Gastroesophageal sphincter (tissue), 4 donors: ENCODE measurements around the gene KLF13. TPM values are rescaled to one million over a fixed set of nuclear protein-coding genes. Genes with fewer than 3 reads are reported as not detected.

ENCODE experiments used
- ATAC-seq: fragments of 150-250 bp; one replicate; pipeline ENCODE4 v1.9.1; 2016; ENCODE audit warnings: mild to moderate bottlenecking, moderate library complexity
- H3K27ac ChIP-seq, 4 donors: fragments of 200-600 bp; sonication (generic) in 3 of 4; 1 replicate in 3 of 4; 2 replicates in 1 of 4; pipeline ENCODE4 v1.5.1; 2016 to 2019
- H3K27me3 ChIP-seq: fragments of 200-600 bp; sonication (generic); one replicate; pipeline ENCODE4 v1.5.1; 2019
- H3K36me3 ChIP-seq, 2 donors: fragments of 200-600 bp; sonication (generic); one replicate each; pipeline ENCODE4 v1.5.1; 2019; ENCODE audit warnings: control low read depth in 1 of 2
- H3K4me1 ChIP-seq, 3 donors: fragments of 200-600 bp; sonication (generic); 1 replicate in 2 of 3; 2 replicates in 1 of 3; pipeline ENCODE4 v1.5.1; 2016 to 2019; ENCODE audit warnings: control low read depth in 2 of 3
- H3K4me3 ChIP-seq, 2 donors: fragments of 200-600 bp; sonication (generic); one replicate each; pipeline ENCODE4 v1.5.1; 2019; ENCODE audit warnings: mild to moderate bottlenecking in 1 of 2, moderate library complexity in 1 of 2
- H3K9me3 ChIP-seq, 3 donors: fragments of 200-600 bp; sonication (generic); one replicate each; pipeline ENCODE4 v1.5.1; 2017 to 2019; ENCODE audit warnings: control low read depth in 2 of 3
- CTCF ChIP-seq, 4 experiments: fragments of 200-600 bp in 2 of 4; fragments of 450-650 bp in 2 of 4; sonication (generic) in 1 of 4; IDR thresholded peaks; one replicate each; pipeline ENCODE4 v1.5.1; 2017 to 2019; ENCODE audit warnings: antibody characterized with exemption in 4 of 4, mild to moderate bottlenecking in 2 of 4, moderate library complexity in 2 of 4
- EP300 ChIP-seq: sonication (generic); formaldehyde crosslinking; IDR thresholded peaks from one replicate; pipeline ENCODE4 v1.6.1; 2017; ENCODE audit warnings: antibody characterized with exemption, mild to moderate bottlenecking
- POLR2A ChIP-seq, 2 donors: fragments of 450-650 bp; IDR thresholded peaks; one replicate each; pipeline ENCODE4 v1.6.1; 2017; ENCODE audit warnings: antibody characterized with exemption in 2 of 2, mild to moderate bottlenecking in 2 of 2, moderate library complexity in 1 of 2
- POLR2AphosphoS5 ChIP-seq: sonication (generic); formaldehyde crosslinking; IDR thresholded peaks from one replicate; pipeline ENCODE4 v1.6.1; 2017; ENCODE audit warnings: antibody characterized with exemption
- WGBS, 2 donors: methylation state at CpG; one replicate each; pipeline ENCODE4 v1.1.5; 2018; ENCODE audit warnings: low coverage in 1 of 2; 5-methylcytosine and 5-hydroxymethylcytosine counted together
- total RNA-seq, 4 donors: library from RNA; depleted of rRNA; stranded (reverse); fragments of >200 nt; gene quantifications; one replicate each; pipeline ENCODE4 v1.1.0, GENCODE V29; 2016

KLF13 gene
- total RNA-seq, 4 donors from 2014 or later, result 49.7 to 106 (median 76.1) TPM

- H3K4me3 ChIP-seq, result no peak overlapping the region
- H3K27me3 ChIP-seq, result peaks cover 30% of the 10 kb centered on the region
- no peak for TF ChIP-seq POLR2A (IDR thresholded peaks at IDR 0.05)
- no peak for TF ChIP-seq CTCF (IDR thresholded peaks at IDR 0.05)
- TF ChIP-seq EP300, result no peak
- TF ChIP-seq POLR2AphosphoS5, result no peak
- H3K36me3 ChIP-seq, result no peaks in the 10 kb centered on the region
- H3K9me3 ChIP-seq, result peaks cover 0 to 14% (median 0%) of the 10 kb centered on the region in 3 donors
- H3K27ac ChIP-seq, result no peak overlapping the region
- H3K4me1 ChIP-seq, result no peaks in the 10 kb centered on the region
- 56 to 100% methylated on average over 2 of the region's 4 CpGs for WGBS, 2 donors
- no peak for ATAC-seq
Observed at GRCh38 chr15:31318429-31318828, 8.2 kb upstream of the KLF13 start.

GRCh38 chr15:31320022-31320421, 6.6 kb upstream of the KLF13 start:
- TF ChIP-seq EP300 (no peak), POLR2AphosphoS5 (no peak), CTCF (IDR thresholded peaks at IDR 0.05) (no peak), POLR2A (IDR thresholded peaks at IDR 0.05) (no peak)
- 92 to 100% methylated on average over 2 to 5 of the region's 5 CpGs for WGBS, 2 donors
- Histone ChIP-seq H3K9me3 (peaks cover 0 to 4% (median 0%) of the 10 kb centered on the region in 3 donors), H3K27ac (no peak overlapping the region), H3K27me3 (peaks cover 14% of the 10 kb centered on the region), H3K4me3 (no peak overlapping the region), H3K36me3 (no peaks in the 10 kb centered on the region), H3K4me1 (peaks cover 0 to 14% (median 2%) of the 10 kb centered on the region in 3 donors)
- no peak for ATAC-seq

GRCh38 chr15:31321418-31321817, 5.2 kb upstream of the KLF13 start:
- 60 to 83% methylated on average over 1 to 2 of the region's 2 CpGs for WGBS, 2 donors
- TF ChIP-seq CTCF (IDR thresholded peaks at IDR 0.05) (no peak), EP300 (no peak)
- H3K4me3 ChIP-seq, result no peak overlapping the region
- peaks cover 0 to 20% (median 2%) of the 10 kb centered on the region in 3 donors for H3K4me1 ChIP-seq
- H3K27ac ChIP-seq, result no peak overlapping the region
- ATAC-seq, result no peak
- peaks cover under 1% of the 10 kb centered on the region for H3K27me3 ChIP-seq
- H3K36me3 ChIP-seq, result no peaks in the 10 kb centered on the region
- peaks cover 0 to 4% (median 0%) of the 10 kb centered on the region in 3 donors for H3K9me3 ChIP-seq

- TF ChIP-seq POLR2AphosphoS5 (no peak), CTCF (IDR thresholded peaks at IDR 0.05) (no peak), EP300 (no peak), POLR2A (IDR thresholded peaks at IDR 0.05) (no peak)
- Histone ChIP-seq H3K27ac (no peak overlapping the region), H3K4me1 (peaks cover 0 to 20% (median 2%) of the 10 kb centered on the region in 3 donors), H3K36me3 (no peaks in the 10 kb centered on the region), H3K4me3 (no peak overlapping the region), H3K9me3 (peaks cover 0 to 4% (median 0%) of the 10 kb centered on the region in 3 donors), H3K27me3 (no peaks in the 10 kb centered on the region)
- ATAC-seq, result no peak
- 84 to 89% methylated on average over 4 to 5 of the region's 6 CpGs for WGBS, 2 donors
Observed at GRCh38 chr15:31322504-31322903, 4.1 kb upstream of the KLF13 start.

GRCh38 chr15:31323627-31324026, 3.0 kb upstream of the KLF13 start:
- WGBS, 2 donors, result 90 to 94% methylated on average over 2 of the region's 3 CpGs
- no peak for ATAC-seq
- no peak for TF ChIP-seq POLR2A (IDR thresholded peaks at IDR 0.05)
- no peak for TF ChIP-seq EP300
- TF ChIP-seq CTCF (IDR thresholded peaks at IDR 0.05), result no peak
- no peak for TF ChIP-seq POLR2AphosphoS5
- H3K36me3 ChIP-seq, result no peaks in the 10 kb centered on the region
- H3K4me3 ChIP-seq, result no peak overlapping the region
- H3K27ac ChIP-seq, result no peak overlapping the region
- peaks cover 0 to 4% (median 0%) of the 10 kb centered on the region in 3 donors for H3K9me3 ChIP-seq
- peaks cover 0 to 25% (median 2%) of the 10 kb centered on the region in 3 donors for H3K4me1 ChIP-seq
- H3K27me3 ChIP-seq, result no peaks in the 10 kb centered on the region
